GM12875 (cell line): ENCODE data around the gene ADORA3.

Source experiments
- H3K4me3 ChIP-seq: one replicate; pipeline ENCODE4 v1.5.1; 2011; ENCODE audit warnings: low read depth, low read length, control low read depth
- TF ChIP-seq, protein P1 (sequence below): IDR thresholded peaks from 2 replicates; pipeline ENCODE4 v1.5.1; 2011; ENCODE audit warnings: low read depth, mild to moderate bottlenecking, control low read depth, inconsistent platforms, low read length, moderate library complexity, borderline replicate concordance; ENCODE audit not compliant: insufficient read depth

Gene ADORA3

DNA sequence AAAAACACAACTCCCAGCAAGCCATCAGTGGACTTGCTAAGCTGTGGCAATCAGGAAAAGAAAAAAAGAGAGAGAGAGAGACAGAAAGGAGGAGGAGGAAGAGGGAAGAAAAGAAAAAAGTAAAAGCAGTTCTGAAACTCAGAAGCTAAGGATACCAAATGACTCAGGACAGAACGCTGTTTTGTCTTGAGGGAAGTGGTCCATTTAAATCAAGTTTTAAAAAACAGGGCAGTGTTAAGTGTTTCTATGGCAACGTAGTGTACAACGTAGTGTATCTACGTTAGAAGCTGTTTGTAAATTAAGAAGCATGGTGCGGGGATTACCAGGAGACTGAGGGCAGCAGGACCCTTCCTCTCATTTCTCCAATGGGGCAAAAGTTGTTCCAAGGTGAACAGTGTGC, 5.8 kb downstream of the ADORA3 start:
- no peak overlapping the region for H3K4me3 ChIP-seq
- TF ChIP-seq, protein P1, sequence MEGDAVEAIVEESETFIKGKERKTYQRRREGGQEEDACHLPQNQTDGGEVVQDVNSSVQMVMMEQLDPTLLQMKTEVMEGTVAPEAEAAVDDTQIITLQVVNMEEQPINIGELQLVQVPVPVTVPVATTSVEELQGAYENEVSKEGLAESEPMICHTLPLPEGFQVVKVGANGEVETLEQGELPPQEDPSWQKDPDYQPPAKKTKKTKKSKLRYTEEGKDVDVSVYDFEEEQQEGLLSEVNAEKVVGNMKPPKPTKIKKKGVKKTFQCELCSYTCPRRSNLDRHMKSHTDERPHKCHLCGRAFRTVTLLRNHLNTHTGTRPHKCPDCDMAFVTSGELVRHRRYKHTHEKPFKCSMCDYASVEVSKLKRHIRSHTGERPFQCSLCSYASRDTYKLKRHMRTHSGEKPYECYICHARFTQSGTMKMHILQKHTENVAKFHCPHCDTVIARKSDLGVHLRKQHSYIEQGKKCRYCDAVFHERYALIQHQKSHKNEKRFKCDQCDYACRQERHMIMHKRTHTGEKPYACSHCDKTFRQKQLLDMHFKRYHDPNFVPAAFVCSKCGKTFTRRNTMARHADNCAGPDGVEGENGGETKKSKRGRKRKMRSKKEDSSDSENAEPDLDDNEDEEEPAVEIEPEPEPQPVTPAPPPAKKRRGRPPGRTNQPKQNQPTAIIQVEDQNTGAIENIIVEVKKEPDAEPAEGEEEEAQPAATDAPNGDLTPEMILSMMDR, result no peak

DNA sequence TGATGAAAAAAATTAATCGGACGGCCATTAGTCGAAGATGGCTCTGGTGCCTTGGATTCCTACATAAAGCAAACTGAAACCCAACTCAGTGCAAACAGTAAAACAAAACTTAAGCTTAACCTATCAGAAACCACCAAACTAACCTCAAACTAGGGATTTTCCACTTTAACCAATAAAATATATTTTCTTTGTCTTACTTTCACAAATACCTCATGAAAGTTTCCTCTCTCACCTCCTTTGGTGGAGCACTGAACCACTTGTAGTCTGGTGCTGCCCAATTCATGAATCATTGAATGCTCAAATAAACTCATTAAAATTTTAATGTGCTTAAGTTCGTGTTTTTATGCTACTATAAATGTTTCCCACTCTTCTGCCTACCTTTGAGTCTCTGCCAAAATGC, 7.0 kb downstream of the ADORA3 start:
- TF ChIP-seq, protein P1, result no peak
- H3K4me3 ChIP-seq, result no peak overlapping the region

DNA sequence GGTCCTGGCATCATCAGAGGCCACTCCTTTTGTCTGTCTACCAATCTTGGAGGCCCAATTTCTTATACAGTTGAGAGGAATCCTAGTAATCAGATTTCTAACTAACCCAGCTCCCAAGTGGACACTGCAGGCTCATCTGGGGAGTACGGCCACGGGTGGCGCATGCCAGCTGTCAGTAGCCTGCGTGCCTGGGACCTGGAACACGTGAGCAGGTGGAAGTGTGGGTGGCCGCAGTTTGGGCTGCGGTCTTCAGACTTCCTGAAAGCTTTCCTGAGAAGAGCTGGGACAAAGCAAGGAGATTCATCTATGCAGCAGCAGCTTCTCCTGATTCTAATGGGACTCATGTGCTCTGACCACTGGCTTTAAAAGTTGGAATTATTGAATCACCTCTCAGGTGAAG, 12.4 kb downstream of the ADORA3 start:
- TF ChIP-seq, protein P1, result no peak
- H3K4me3 ChIP-seq, result no peak overlapping the region

DNA sequence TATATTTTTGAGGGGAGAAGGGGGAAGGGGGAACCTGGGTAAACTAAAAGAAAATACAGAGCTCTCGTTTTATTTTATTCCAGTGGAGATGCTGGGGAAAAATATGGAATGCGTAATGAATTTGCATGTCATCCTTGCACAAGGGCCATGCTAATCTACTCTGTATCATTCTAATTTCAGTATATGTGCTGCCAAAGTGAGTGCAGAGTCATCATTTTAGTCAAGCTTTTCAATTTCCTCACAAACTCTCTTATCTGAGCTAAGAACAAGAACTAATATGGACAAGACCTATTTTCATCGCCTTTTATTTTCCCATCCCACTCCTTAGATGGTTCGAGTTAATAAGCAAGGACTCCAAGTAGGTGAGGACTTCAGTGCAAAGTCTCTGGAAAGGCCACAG, 13.2 kb downstream of the ADORA3 start:
- no peak overlapping the region for H3K4me3 ChIP-seq
- TF ChIP-seq, protein P1, result no peak

DNA sequence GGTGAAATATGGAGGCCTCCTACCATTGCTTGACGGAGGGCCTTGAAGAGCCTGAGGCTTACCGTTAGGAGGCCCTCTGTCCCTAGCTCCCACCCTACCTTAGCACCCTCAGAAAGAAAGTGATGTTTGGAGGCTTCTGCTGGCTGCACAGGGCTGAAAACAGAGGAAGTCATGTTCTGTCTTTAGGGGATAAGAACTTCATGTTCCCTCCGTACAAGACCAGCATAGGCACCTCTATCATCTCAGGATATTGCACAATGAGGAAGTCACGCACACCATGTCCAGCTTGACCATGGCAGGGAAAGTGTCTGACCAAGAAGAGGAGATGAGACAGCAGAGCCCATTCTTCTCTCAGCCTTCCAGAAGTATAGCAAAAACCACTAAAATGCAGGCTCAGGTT, 13.8 kb downstream of the ADORA3 start:
- no peak overlapping the region for H3K4me3 ChIP-seq

DNA sequence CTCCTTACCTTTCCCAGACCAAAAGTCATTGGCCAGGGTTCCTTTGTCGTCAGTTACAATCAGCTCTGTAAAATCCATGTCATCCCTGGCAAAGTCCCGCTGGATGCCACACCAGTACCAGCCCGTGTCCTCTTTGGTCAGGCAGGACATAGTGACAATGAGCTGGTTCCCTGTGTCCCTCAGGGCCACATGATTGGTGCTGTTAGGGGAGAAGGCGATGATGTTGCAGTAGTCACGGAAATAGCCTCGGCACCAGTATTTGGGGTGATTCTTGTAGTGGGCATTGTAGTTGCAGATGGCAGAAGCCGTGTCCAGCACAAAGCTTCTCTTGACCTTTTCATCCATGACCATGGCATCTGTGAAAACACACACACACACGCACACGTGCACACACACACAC, 14.8 kb downstream of the ADORA3 start:
- TF ChIP-seq, protein P1, result no peak
- no peak overlapping the region for H3K4me3 ChIP-seq

More for the DNA sequence above, 13.8 kb downstream of the ADORA3 start:
- TF ChIP-seq, protein P1, result no peak

DNA sequence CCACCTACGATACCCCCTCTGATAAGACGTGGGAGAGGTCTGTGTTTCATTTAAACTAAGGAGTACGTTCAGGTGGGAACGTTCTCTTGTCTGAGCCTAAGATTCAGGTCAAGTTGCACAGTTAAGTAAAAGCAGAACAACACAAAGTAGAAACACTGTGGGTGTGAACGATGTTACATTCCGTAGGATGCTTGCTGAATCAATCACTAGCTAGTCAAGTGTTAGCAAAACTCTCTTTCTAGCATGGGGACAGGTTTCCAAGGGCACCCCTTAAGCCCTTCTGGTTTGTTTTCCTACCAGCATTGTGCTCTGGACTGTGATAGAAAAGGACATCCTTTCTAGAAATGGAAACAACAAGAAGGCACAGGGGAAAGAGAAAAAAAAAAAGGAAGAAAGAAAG, 16.3 kb downstream of the ADORA3 start:
- no peak overlapping the region for H3K4me3 ChIP-seq
- TF ChIP-seq, protein P1, result no peak
